ENCODE results near the gene CDS1. TPM values are rescaled to one million over a fixed set of nuclear protein-coding genes. Genes with fewer than 3 reads are reported as not detected.
"Not testable (repeated sequence)": the region's sequence is repeated elsewhere in the genome, so short reads cannot be mapped to it uniquely, and the experiment has no call there.

The CDS1 gene
- total RNA-seq, 1 donor: 0.36 TPM

DNA sequence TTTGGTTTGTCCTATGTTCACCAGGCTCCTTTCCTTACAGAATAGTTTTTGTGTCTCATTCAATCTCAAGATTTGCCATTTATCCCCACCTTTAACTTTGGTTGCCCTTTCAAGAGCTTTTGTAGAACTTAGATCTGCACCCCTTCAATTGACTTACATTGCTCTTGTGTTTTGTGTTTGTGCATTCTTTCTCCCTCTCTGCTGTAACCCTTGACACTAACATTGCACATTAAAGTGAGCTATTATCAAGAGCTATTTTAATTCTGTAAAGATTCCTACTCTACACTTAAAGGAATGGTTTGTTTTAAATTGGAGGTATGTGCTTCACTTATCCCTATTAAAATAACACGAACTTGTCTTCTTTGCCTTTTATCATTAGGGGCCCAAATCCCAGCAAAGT is 65.3 kb downstream of the CDS1 start:
- TF ChIP-seq, protein P1, sequence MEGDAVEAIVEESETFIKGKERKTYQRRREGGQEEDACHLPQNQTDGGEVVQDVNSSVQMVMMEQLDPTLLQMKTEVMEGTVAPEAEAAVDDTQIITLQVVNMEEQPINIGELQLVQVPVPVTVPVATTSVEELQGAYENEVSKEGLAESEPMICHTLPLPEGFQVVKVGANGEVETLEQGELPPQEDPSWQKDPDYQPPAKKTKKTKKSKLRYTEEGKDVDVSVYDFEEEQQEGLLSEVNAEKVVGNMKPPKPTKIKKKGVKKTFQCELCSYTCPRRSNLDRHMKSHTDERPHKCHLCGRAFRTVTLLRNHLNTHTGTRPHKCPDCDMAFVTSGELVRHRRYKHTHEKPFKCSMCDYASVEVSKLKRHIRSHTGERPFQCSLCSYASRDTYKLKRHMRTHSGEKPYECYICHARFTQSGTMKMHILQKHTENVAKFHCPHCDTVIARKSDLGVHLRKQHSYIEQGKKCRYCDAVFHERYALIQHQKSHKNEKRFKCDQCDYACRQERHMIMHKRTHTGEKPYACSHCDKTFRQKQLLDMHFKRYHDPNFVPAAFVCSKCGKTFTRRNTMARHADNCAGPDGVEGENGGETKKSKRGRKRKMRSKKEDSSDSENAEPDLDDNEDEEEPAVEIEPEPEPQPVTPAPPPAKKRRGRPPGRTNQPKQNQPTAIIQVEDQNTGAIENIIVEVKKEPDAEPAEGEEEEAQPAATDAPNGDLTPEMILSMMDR (IDR thresholded peaks at IDR 0.05; ENCODE audit: insufficient read depth, low read length): no peak
- DNase-seq (ENCODE audit: low read depth): no peak
- H3K4me3 ChIP-seq (ENCODE audit: low read depth, low read length): no peak overlapping the region

DNA sequence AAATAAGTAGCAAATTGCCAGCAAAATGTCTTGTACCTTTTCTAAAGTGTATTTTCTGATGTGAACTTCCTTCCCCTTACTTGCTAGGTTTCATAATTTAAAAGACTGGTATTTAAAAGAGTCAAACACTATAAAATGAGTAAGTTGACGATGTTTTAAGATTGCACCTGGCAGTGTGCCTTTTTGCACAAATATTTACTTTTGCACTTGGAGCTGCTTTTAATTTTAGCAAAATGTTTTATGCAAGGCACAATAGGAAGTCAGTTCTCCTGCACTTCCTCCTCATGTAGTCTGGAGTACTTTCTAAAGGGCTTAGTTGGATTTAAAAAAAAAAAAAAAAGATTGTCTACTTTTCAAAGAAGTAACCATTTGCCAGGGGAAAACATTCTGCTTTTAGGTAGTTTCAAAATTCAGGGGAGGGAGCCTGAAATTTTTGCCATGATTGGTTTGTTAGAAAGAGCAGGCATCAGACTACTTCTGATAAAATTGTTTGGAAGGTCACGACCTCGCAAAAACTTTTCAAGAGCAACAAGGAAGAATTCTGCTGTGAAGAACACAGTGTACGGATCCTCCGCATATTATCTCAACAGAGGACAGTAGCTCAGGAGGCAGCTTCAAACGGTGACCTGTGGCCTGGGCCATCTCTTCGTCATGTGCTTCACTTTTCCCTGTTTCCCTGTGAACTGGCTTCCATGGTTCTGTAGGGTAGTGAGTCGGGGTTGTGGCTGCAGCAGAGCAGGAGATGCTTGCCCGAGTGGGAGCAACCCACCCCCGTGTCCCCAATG is 66.1 kb downstream of the CDS1 start:
- TF ChIP-seq, protein P1 (IDR thresholded peaks at IDR 0.05; ENCODE audit: insufficient read depth, low read length): no peak
- no peak overlapping the region for H3K4me3 ChIP-seq (ENCODE audit: low read depth, low read length)
- no peak for DNase-seq (ENCODE audit: low read depth)

DNA sequence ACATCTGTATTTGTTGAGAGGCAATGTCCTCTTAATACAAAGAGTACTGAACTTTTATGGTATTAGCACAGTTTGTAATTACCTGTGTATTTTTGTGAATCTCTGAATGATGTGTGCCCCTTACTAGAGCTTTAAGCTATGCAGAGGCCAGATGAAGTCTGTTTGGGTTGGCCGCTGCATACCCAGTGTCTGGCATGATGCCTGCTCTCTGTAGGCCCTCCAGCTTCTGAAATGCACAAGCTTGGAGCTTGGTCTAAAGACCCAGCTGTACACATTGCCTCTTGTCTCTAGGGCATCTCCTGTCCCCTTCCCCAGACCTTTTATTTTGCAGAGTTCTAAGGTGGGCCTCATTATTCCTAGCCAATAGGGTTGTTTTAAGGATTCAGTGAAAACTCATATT is 68.6 kb downstream of the CDS1 start:
- H3K4me3 ChIP-seq (ENCODE audit: low read depth, low read length): no peak overlapping the region
- TF ChIP-seq, protein P1 (IDR thresholded peaks at IDR 0.05; ENCODE audit: insufficient read depth, low read length): no peak
- DNase-seq (ENCODE audit: low read depth): peak; percentile 17

DNA sequence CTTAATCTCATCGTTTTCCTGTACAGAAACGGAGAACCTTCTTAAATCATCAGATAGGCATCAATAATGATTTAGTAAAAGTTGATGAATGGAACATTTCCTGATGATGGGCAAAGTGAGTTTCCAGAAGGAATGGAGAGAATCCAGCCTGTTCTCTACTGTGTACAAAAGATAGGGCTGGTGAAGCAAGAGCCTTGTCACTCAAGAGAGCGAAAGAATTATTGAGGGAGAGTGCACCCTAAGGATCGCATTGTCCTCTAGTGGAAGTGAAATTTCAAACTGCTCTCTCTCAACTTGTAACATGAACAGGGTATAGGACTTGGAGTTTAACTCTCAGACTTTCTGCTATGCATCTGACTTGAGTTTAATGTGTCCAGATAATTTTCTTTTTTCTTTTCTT is 69.6 kb downstream of the CDS1 start:
- TF ChIP-seq, protein P1 (IDR thresholded peaks at IDR 0.05; ENCODE audit: insufficient read depth, low read length): no peak
- H3K4me3 ChIP-seq (ENCODE audit: low read depth, low read length): no peak overlapping the region
- DNase-seq (ENCODE audit: low read depth): no peak

DNA sequence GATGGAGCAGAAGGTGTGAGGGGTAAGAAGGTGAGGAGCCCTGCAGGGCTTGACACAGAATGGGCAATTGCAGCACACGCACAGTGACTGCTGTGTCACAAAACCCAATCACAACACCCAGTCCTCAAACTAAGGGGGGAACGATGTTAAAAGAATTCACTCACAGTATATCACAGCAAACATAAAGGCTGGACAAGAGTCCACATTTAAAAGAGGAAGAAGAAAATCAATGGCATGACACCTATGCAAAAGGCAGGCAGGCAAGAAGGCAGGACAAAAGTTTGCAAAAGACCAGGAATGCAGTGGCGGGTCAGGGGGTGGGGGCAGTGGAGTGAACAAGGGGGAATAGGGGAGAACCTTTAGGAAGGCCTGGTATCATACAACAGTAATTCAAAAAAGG is 77.7 kb downstream of the CDS1 start:
- TF ChIP-seq, protein P1 (IDR thresholded peaks at IDR 0.05; ENCODE audit: insufficient read depth, low read length): no peak
- DNase-seq (ENCODE audit: low read depth): no peak
- H3K4me3 ChIP-seq (ENCODE audit: low read depth, low read length): no peak overlapping the region

DNA sequence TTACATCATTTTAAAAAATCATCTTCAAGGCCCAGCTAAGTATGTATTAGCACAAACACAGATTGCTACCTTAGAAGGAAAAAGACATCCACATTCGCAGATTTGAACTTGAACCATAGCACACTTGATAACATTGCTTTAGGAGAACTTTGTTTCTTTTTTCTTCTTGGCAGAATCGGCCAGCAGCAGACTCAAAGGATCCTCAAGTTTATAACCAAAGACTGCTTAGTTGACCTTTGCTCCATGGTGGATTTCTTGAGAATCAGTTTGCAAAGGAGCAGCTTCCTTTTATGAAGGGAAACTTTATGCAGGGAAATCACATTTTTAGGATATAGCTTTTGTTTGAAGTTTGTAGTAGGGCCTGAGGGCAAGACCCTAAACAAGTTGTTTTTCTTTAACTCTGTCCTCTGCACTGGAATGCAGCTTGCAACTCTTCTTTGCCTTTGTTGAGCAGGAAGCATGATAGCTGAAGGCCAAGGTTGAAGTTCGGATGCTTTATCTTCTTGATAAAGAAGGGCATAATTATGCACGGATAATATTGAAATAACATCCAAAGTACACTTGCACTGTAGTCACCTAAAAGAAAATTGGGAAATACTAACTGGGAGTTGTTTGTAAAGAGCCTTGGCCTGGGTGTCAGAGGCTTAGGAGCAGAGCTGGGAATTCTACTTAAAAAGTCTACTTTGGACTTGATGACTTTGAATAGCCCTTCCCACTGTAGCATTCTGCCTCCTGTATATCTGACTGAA is 78.4 kb downstream of the CDS1 start:
- TF ChIP-seq, protein P1 (IDR thresholded peaks at IDR 0.05; ENCODE audit: insufficient read depth, low read length): no peak
- no peak for DNase-seq (ENCODE audit: low read depth)
- no peak overlapping the region for H3K4me3 ChIP-seq (ENCODE audit: low read depth, low read length)

DNA sequence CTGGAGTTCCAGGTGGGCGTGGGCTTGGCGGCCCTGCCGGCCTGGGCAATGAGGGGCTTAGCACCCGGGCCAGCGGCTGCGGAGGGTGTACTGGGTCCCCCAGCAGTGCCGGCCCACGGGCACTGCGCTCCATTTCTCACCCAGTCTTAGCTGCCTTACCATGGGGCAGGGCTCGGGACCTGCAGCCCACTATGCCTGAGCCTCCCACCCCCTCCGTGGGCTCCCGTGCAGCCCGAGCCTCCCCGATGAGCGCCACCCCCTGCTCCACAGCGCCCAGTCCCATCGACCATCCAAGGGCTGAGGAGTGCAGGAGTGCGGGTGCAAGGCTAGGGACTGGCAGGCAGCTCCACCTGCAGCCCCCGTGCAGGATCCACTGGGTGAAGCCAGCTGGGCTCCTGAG is 81.8 kb downstream of the CDS1 start:
- not testable (repeated sequence) for DNase-seq (ENCODE audit: low read depth); H3K4me3 ChIP-seq (ENCODE audit: low read depth, low read length)

Measured in fibroblast of the aortic adventitia (primary cell).